ENCODE data around the gene NELL1. TPM values are rescaled to one million over a fixed set of nuclear protein-coding genes. Genes with fewer than 3 reads are reported as not detected.

Gene NELL1
- total RNA-seq, 1 experiment from 2014 or later, result not detected

- peaks cover 2% of the 10 kb centered on the region; the same call in 1 of the 2 replicates for H3K9me3 ChIP-seq (ENCODE audit: control insufficient read depth, insufficient read depth, low read depth, low read length)
- no peak overlapping the region for H3K4me3 ChIP-seq (ENCODE audit: low read depth in 2 of 2, low read length in 2 of 2)
- CTCF ChIA-PET, result no interaction called here
- intact Hi-C loops (cut with micrococcal nuclease; ENCODE audit: unreplicated experiment), result no loop called here
- POLR2A ChIA-PET, result no interaction called here
- no peak overlapping the region for H3K27ac ChIP-seq (ENCODE audit: low read length)
- in situ Hi-C loops (cut with HindIII; ENCODE audit: low pct_unique_long_range_greater_than_20kb, low sequenced_read_pairs), result no loop called here
- no peaks in the 10 kb centered on the region for H3K36me3 ChIP-seq (ENCODE audit: control insufficient read depth, insufficient read depth, low read length)
- DNase-seq (ENCODE audit: low read depth, low spot score) (no peak), ATAC-seq (no peak)
- H3K4me1 ChIP-seq (ENCODE audit: control insufficient read depth, insufficient read depth, low read length), result no peaks in the 10 kb centered on the region
- H3K27me3 ChIP-seq (ENCODE audit: control insufficient read depth, insufficient read depth, low read length), result no peaks in the 10 kb centered on the region
- BruUV-seq (replicated peaks), result no TSS peak
- TF ChIP-seq CTCF (IDR thresholded peaks at IDR 0.05) (no peak), REST (IDR thresholded peaks at IDR 0.05; ENCODE audit: insufficient read depth in 1 of 2, low read depth in 2 of 2, low read length in 1 of 2) (no peak)
Measured at GRCh38 chr11:21396342-21397008, 727.1 kb downstream of the NELL1 start.

GRCh38 chr11:21398195-21398594 lies 728.8 kb downstream of the NELL1 start:
- DNase-seq (ENCODE audit: low read depth, low spot score) (no peak), ATAC-seq (no peak)
- intact Hi-C loops (cut with micrococcal nuclease; ENCODE audit: unreplicated experiment), result no loop called here
- H3K36me3 ChIP-seq (ENCODE audit: control insufficient read depth, insufficient read depth, low read length), result no peaks in the 10 kb centered on the region
- H3K27ac ChIP-seq (ENCODE audit: low read length), result no peak overlapping the region
- ChIA-PET POLR2A (no interaction called here), CTCF (no interaction called here)
- no peaks in the 10 kb centered on the region for H3K9me3 ChIP-seq (ENCODE audit: control insufficient read depth, insufficient read depth, low read depth, low read length)
- in situ Hi-C loops (cut with HindIII; ENCODE audit: low pct_unique_long_range_greater_than_20kb, low sequenced_read_pairs), result no loop called here
- TF ChIP-seq REST (IDR thresholded peaks at IDR 0.05; ENCODE audit: insufficient read depth in 1 of 2, low read depth in 2 of 2, low read length in 1 of 2) (no peak), POLR2AphosphoS5 (IDR thresholded peaks at IDR 0.05; ENCODE audit: low read depth, low read length) (no peak), CTCF (IDR thresholded peaks at IDR 0.05) (no peak), TCF7L2 (IDR thresholded peaks at IDR 0.05; ENCODE audit: low read depth, low read length) (no peak), SIN3A (IDR thresholded peaks at IDR 0.05; ENCODE audit: borderline replicate concordance, insufficient read depth, low read depth, low read length) (no peak)
- H3K4me3 ChIP-seq (ENCODE audit: low read depth in 2 of 2, low read length in 2 of 2), result no peak overlapping the region
- no peaks in the 10 kb centered on the region for H3K27me3 ChIP-seq (ENCODE audit: control insufficient read depth, insufficient read depth, low read length)
- H3K4me1 ChIP-seq (ENCODE audit: control insufficient read depth, insufficient read depth, low read length), result no peaks in the 10 kb centered on the region
- BruUV-seq (replicated peaks), result no TSS peak
